GM18951 (cell line): Measurements from ENCODE around the gene KRTAP19-2.
"Not testable (repeated sequence)": the region's sequence is repeated elsewhere in the genome, so short reads cannot be mapped to it uniquely, and the experiment has no call there.

ENCODE experiments used
- POLR2A ChIP-seq: IDR thresholded peaks from 4 replicates; pipeline ENCODE4 v1.6.1; 2011; ENCODE audit warnings: mild to moderate bottlenecking; ENCODE audit not compliant: insufficient read length, insufficient read depth; ENCODE audit errors: extremely low read depth
- in situ Hi-C: fragments of 300-500 bp; cut with MboI; formaldehyde crosslinking; loops from one replicate; pipeline ENCODE4 v1.12.0; 2022; ENCODE audit warnings: low sequenced_read_pairs, mixed read lengths, inconsistent platforms; ENCODE audit not compliant: unreplicated experiment

Gene KRTAP19-2

DNA sequence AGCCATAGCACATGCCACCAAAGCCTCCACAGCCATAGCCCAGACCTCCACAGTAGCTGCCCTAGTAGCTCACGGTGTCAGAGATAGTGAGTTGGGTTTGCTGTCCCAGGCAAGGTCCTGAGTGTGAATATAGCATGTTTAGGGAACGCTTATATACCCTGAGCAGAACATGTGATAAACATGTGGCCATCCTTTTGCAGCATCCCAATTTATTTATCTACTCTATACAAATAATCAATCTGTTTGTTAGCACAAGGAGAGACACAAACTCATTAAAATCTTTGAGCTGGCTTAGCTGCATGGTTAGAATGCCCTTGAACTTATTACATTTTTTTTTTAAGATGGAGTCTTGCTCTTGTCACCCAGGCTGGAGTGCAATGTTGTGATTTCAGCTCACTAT, at the start of gene KRTAP19-2:
Gene KRTAP19-2, minus strand, starts transcription at position 101 of the 400 bp plus-strand sequence. Its CDS starts 88 bp downstream, at position 13.
- in situ Hi-C loops = no loop called here

DNA sequence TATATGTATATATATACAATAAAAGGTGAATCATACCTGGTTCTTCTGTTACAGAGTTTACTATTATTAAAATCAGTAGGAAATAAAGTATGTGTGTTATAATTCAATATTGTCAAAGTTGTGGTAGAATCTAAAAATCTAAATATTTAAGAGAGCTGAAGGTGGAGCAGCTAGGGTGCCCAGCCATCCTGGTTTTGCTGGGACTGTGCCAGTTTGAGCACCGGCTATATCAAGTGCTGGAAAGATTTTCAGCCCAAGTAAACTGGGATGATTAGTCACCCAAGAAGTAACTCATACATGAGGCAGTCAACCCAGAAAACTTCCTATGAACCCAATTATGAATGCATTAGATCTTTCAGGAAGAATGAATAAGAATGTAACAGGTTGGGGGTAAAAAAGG, 31.6 kb upstream of the KRTAP19-2 start:
- in situ Hi-C loops = no loop called here
- no peak for TF ChIP-seq POLR2A

More for the DNA sequence above, at the start of gene KRTAP19-2:
- no peak for TF ChIP-seq POLR2A

DNA sequence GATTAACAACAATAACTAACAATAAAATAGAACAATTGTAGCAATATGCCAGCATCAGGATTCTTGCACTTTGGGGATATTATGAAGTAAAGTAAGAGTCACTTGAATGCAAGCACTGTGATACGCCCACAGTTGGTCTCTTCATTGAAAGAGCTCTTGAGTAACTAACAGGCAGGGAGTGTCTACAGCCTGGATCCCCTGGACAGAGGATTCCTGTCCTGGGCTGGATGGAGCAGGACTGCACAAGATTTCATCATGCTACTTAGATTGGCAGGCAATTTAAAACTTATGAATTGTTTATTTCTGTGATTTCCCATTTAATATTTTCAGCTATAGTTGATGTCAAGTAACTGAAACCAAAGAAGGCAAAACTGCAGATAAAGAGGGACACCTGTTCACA, 28.4 kb upstream of the KRTAP19-2 start:
- TF ChIP-seq POLR2A = no peak
- in situ Hi-C loops = no loop called here

- in situ Hi-C loops = not testable (repeated sequence)
Measured at GRCh38 chr21:30505621-30506205, 18.5 kb upstream of the KRTAP19-2 start.

GRCh38 chr21:30502041-30502440, 14.8 kb upstream of the KRTAP19-2 start, which contains the start of gene KRTAP19-5:
TSS of gene KRTAP19-5 (minus strand) at chr21:30502141. CDS start at chr21:30502090, 51 bp downstream.
- TF ChIP-seq POLR2A = no peak
- in situ Hi-C loops = no loop called here

DNA sequence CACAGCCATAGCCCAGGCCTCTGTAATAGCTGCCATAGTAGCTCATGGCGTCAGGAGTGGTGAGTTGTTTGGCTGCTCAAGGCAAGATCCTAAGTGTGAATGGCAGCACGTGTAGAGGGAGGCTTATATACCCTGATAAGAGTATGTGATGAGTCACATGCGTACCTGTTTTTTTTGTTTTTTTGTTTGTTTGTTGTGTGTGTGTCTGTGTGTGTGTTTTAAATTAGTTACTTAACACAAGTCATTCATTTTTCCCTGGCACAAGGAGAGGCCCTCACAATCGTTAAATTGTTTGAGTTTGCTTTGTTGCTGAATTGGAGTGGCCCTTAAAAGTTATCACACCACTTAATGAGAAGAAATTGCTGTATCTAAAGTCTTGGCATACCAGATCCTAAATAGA, 9.8 kb upstream of the KRTAP19-2 start, which contains the start of gene KRTAP19-4:
Gene KRTAP19-4, minus strand, starts transcription at position 101 of the 400 bp plus-strand sequence. Its CDS starts 55 bp downstream, at position 46.
- in situ Hi-C loops = no loop called here
- TF ChIP-seq POLR2A = no peak

DNA sequence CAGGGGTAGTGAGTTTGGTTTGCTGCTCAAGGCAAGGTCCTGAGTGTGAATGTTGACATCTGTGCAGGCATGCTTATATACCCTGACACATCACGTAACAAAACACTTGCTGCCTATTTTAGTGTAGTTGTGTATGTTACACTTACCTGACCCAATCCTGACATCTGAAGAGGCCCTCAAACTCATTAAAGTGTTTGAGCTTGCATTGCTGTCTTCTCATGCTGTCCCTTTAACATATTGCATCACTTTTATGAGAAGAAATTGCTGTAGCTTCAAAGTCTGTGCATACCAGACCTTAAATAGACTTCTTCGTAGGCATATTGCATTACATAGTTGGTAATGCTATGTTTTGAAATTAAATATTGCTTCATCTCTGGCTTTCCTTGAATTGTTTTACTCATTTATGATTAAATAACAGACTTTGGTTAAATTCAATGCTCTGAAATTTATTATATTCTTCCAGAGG, 4.8 kb upstream of the KRTAP19-2 start, which contains the start of gene KRTAP19-3:
Gene KRTAP19-3, minus strand, starts transcription at position 51 of the 466 bp plus-strand sequence. CDS start 56 bp downstream, outside the sequence.
- no peak for TF ChIP-seq POLR2A
- in situ Hi-C loops = no loop called here

GRCh38 chr21:30486180-30486579, 1.1 kb downstream of the KRTAP19-2 start:
- in situ Hi-C loops = no loop called here
- no peak for TF ChIP-seq POLR2A

- in situ Hi-C loops = no loop called here
- no peak for TF ChIP-seq POLR2A
Measured at GRCh38 chr21:30482130-30482529, 5.1 kb downstream of the KRTAP19-2 start.

- no peak for TF ChIP-seq POLR2A
- in situ Hi-C loops = no loop called here
Measured at GRCh38 chr21:30480145-30480544, 7.1 kb downstream of the KRTAP19-2 start, which contains the start of gene KRTAP19-1. TSS of gene KRTAP19-1 (minus strand) at chr21:30480367. CDS start at chr21:30480317, 50 bp downstream.

DNA sequence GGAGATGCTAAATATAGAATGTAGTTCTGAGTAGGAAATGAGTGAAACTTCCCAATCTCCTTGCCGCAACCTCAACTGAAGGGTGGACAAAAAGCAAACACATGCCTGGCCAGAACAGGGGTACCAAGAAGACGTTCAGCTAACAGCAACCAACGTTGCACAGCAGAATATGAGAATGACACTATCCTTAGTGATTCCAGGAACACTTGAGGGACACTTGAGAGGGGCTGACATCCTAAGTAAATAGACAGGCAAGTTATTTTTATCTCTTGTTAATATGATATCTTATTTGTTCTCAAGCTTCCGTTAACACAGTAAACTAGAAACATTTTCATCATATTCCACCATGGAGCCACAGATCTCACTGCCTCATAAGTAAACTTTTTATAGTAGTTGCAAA, 8.0 kb downstream of the KRTAP19-2 start:
- TF ChIP-seq POLR2A = no peak
- in situ Hi-C loops = no loop called here

GRCh38 chr21:30478004-30478403, 9.2 kb downstream of the KRTAP19-2 start:
- in situ Hi-C loops = no loop called here
- no peak for TF ChIP-seq POLR2A

DNA sequence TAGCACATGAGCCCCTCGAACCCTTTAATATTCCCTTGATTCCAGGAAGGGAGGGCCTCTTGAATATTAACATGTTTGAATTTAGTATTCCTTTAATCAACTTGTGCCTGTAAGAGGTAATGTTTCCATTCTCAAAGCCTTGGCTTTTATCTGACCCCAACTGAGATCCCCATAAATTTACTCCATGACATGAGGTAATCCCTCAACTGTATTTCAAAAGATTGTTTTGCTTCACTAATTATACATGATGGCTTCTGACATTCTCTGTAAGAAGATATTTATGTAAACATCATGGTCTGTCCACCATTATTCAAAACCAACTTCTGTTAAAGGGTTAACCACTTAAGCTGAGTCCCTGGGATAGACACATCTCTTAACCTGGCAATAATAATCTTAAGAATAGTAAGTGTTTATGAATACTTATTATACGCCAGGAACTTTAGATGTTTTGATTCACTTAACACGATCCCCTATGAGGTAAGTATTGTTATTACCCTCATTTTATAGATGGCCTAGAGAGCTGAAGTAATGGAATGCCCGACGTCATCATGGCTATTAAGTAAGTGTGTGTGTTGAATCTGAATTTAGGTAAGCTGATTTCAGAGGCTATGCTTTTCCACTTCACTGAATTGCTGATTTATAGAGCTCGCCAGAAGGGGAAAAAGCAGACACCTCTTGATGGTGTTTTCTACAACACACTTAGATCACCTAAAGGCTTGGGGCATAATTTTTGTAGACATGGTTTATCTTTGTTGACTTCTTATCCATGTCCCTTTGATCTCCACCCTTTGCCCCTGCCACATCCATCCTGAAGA, 18.1 kb downstream of the KRTAP19-2 start:
- no peak for TF ChIP-seq POLR2A
- in situ Hi-C loops = no loop called here
